Activated T-helper 17 cell treated with anti-CD3 and anti-CD28 coated beads, Interleukin-2, amount 50 U/mL, for 72 hours (primary cell): Measurements from ENCODE around the gene CMC1. TPM values are rescaled to one million over a fixed set of nuclear protein-coding genes. Genes with fewer than 3 reads are reported as not detected.

ENCODE experiments used
- ATAC-seq: fragments of 150-1000 bp; cut with Tn5 transposase; replicated peaks from 2 replicates; pipeline ENCODE4 v1.10.0; 2021; ENCODE audit warnings: mild to moderate bottlenecking, moderate library complexity
- H3K27ac Mint-ChIP-seq: one replicate; pipeline ENCODE4 v1.8.0; 2022; ENCODE audit warnings: mixed read lengths
- H3K27me3 Mint-ChIP-seq: one replicate; pipeline ENCODE4 v1.8.0; 2022; ENCODE audit warnings: mixed read lengths
- H3K36me3 Mint-ChIP-seq: one replicate; pipeline ENCODE4 v1.8.0; 2022; ENCODE audit warnings: low read depth, mild to moderate bottlenecking, mixed read lengths
- H3K4me1 Mint-ChIP-seq: one replicate; pipeline ENCODE4 v1.8.0; 2022; ENCODE audit warnings: mixed read lengths
- H3K4me3 Mint-ChIP-seq: one replicate; pipeline ENCODE4 v1.8.0; 2022; ENCODE audit warnings: mild to moderate bottlenecking, mixed read lengths
- H3K9me3 Mint-ChIP-seq: one replicate; pipeline ENCODE4 v1.8.0; 2022; ENCODE audit warnings: mixed read lengths
- total RNA-seq, 2 donors: library from RNA; stranded (reverse); gene quantifications; one replicate each; pipeline ENCODE4 v1.2.3, GENCODE V29; 2022

Gene CMC1
- total RNA-seq, 2 donors from 2014 or later, result 19.1 to 20.5 TPM

- Mint-ChIP-seq H3K9me3 (no peaks in the 10 kb centered on the region), H3K4me1 (no peaks in the 10 kb centered on the region), H3K27me3 (no peaks in the 10 kb centered on the region), H3K36me3 (no peaks in the 10 kb centered on the region), H3K4me3 (no peak overlapping the region), H3K27ac (no peak overlapping the region)
- ATAC-seq, result no peak
Observed at GRCh38 chr3:28226020-28226419, 15.4 kb upstream of the CMC1 start.

GRCh38 chr3:28228623-28229022, 12.8 kb upstream of the CMC1 start:
- Mint-ChIP-seq H3K9me3 (peaks cover 9% of the 10 kb centered on the region), H3K4me3 (no peak overlapping the region), H3K4me1 (no peaks in the 10 kb centered on the region), H3K27me3 (no peaks in the 10 kb centered on the region), H3K27ac (no peak overlapping the region), H3K36me3 (no peaks in the 10 kb centered on the region)
- no peak for ATAC-seq

GRCh38 chr3:28232659-28233058, 8.8 kb upstream of the CMC1 start:
- Mint-ChIP-seq H3K27ac (no peak overlapping the region), H3K4me3 (no peak overlapping the region), H3K27me3 (no peaks in the 10 kb centered on the region), H3K36me3 (no peaks in the 10 kb centered on the region), H3K4me1 (no peaks in the 10 kb centered on the region), H3K9me3 (peaks cover 9% of the 10 kb centered on the region)
- ATAC-seq, result no peak

GRCh38 chr3:28234454-28234853, 7.0 kb upstream of the CMC1 start:
- peaks cover 9% of the 10 kb centered on the region for H3K9me3 Mint-ChIP-seq
- H3K4me1 Mint-ChIP-seq, result no peaks in the 10 kb centered on the region
- no peak for ATAC-seq
- no peaks in the 10 kb centered on the region for H3K36me3 Mint-ChIP-seq
- H3K4me3 Mint-ChIP-seq, result no peak overlapping the region
- H3K27me3 Mint-ChIP-seq, result no peaks in the 10 kb centered on the region
- no peak overlapping the region for H3K27ac Mint-ChIP-seq

GRCh38 chr3:28239108-28239507, 2.3 kb upstream of the CMC1 start:
- peaks cover 17% of the 10 kb centered on the region for H3K4me1 Mint-ChIP-seq
- H3K4me3 Mint-ChIP-seq, result no peak overlapping the region
- no peak overlapping the region for H3K27ac Mint-ChIP-seq
- H3K27me3 Mint-ChIP-seq, result no peaks in the 10 kb centered on the region
- peaks cover 5% of the 10 kb centered on the region for H3K36me3 Mint-ChIP-seq
- no peaks in the 10 kb centered on the region for H3K9me3 Mint-ChIP-seq
- ATAC-seq, result no peak

- Mint-ChIP-seq H3K36me3 (peaks cover 5% of the 10 kb centered on the region), H3K27me3 (no peaks in the 10 kb centered on the region), H3K4me1 (peaks cover 24% of the 10 kb centered on the region), H3K9me3 (no peaks in the 10 kb centered on the region), H3K27ac (peak overlapping the region; percentile 85), H3K4me3 (peak overlapping the region; percentile 93)
- ATAC-seq, result no peak
Observed at GRCh38 chr3:28240441-28240840, 978 bp upstream of the CMC1 start.

- peaks cover 36% of the 10 kb centered on the region for H3K4me1 Mint-ChIP-seq
- peak overlapping the region; percentile 93 for H3K4me3 Mint-ChIP-seq
- no peak for ATAC-seq
- no peaks in the 10 kb centered on the region for H3K27me3 Mint-ChIP-seq
- no peaks in the 10 kb centered on the region for H3K9me3 Mint-ChIP-seq
- no peak overlapping the region for H3K27ac Mint-ChIP-seq
- H3K36me3 Mint-ChIP-seq, result peaks cover 5% of the 10 kb centered on the region
Observed at GRCh38 chr3:28242519-28242918, 1.1 kb downstream of the CMC1 start.

GRCh38 chr3:28243424-28244106, 2.1 kb downstream of the CMC1 start:
- no peak for ATAC-seq
- Mint-ChIP-seq H3K4me3 (peak overlapping the region; percentile 93), H3K36me3 (peaks cover 5% of the 10 kb centered on the region), H3K27me3 (no peaks in the 10 kb centered on the region), H3K4me1 (peaks cover 36% of the 10 kb centered on the region), H3K9me3 (no peaks in the 10 kb centered on the region), H3K27ac (no peak overlapping the region)

GRCh38 chr3:28244491-28244890, 3.1 kb downstream of the CMC1 start:
- Mint-ChIP-seq H3K27me3 (no peaks in the 10 kb centered on the region), H3K9me3 (no peaks in the 10 kb centered on the region), H3K4me3 (no peak overlapping the region), H3K4me1 (peaks cover 36% of the 10 kb centered on the region), H3K36me3 (peaks cover 5% of the 10 kb centered on the region), H3K27ac (no peak overlapping the region)
- ATAC-seq, result no peak

GRCh38 chr3:28247286-28247685, 5.9 kb downstream of the CMC1 start:
- no peak for ATAC-seq
- Mint-ChIP-seq H3K36me3 (no peaks in the 10 kb centered on the region), H3K27ac (no peak overlapping the region), H3K4me1 (peaks cover 33% of the 10 kb centered on the region), H3K9me3 (no peaks in the 10 kb centered on the region), H3K27me3 (no peaks in the 10 kb centered on the region), H3K4me3 (no peak overlapping the region)

GRCh38 chr3:28250999-28251398, 9.6 kb downstream of the CMC1 start:
- Mint-ChIP-seq H3K4me1 (peaks cover 17% of the 10 kb centered on the region), H3K36me3 (peaks cover 14% of the 10 kb centered on the region), H3K4me3 (no peak overlapping the region), H3K27ac (no peak overlapping the region), H3K27me3 (no peaks in the 10 kb centered on the region), H3K9me3 (no peaks in the 10 kb centered on the region)
- peak; percentile 34 for ATAC-seq

GRCh38 chr3:28252001-28252431, 10.6 kb downstream of the CMC1 start:
- no peak for ATAC-seq
- H3K27me3 Mint-ChIP-seq, result no peaks in the 10 kb centered on the region
- peaks cover 14% of the 10 kb centered on the region for H3K36me3 Mint-ChIP-seq
- H3K4me3 Mint-ChIP-seq, result no peak overlapping the region
- H3K4me1 Mint-ChIP-seq, result peaks cover 11% of the 10 kb centered on the region
- no peak overlapping the region for H3K27ac Mint-ChIP-seq
- H3K9me3 Mint-ChIP-seq, result no peaks in the 10 kb centered on the region

- Mint-ChIP-seq H3K9me3 (no peaks in the 10 kb centered on the region), H3K36me3 (peaks cover 14% of the 10 kb centered on the region), H3K4me1 (peaks cover 6% of the 10 kb centered on the region), H3K27ac (no peak overlapping the region), H3K27me3 (no peaks in the 10 kb centered on the region), H3K4me3 (no peak overlapping the region)
- no peak for ATAC-seq
Observed at GRCh38 chr3:28253040-28253715, 11.8 kb downstream of the CMC1 start.

- Mint-ChIP-seq H3K9me3 (no peaks in the 10 kb centered on the region), H3K4me1 (no peaks in the 10 kb centered on the region), H3K4me3 (no peak overlapping the region), H3K36me3 (peaks cover 31% of the 10 kb centered on the region), H3K27ac (no peak overlapping the region), H3K27me3 (no peaks in the 10 kb centered on the region)
- ATAC-seq, result no peak
Observed at GRCh38 chr3:28262001-28262400, 20.6 kb downstream of the CMC1 start.

- no peak overlapping the region for H3K27ac Mint-ChIP-seq
- H3K36me3 Mint-ChIP-seq, result peaks cover 55% of the 10 kb centered on the region
- no peak overlapping the region for H3K4me3 Mint-ChIP-seq
- H3K4me1 Mint-ChIP-seq, result no peaks in the 10 kb centered on the region
- H3K27me3 Mint-ChIP-seq, result no peaks in the 10 kb centered on the region
- ATAC-seq, result no peak
- H3K9me3 Mint-ChIP-seq, result no peaks in the 10 kb centered on the region
Observed at GRCh38 chr3:28265641-28266040, 24.2 kb downstream of the CMC1 start.
